IMR-90 (cell line): ENCODE data around the gene CDX4. TPM values are rescaled to one million over a fixed set of nuclear protein-coding genes. Genes with fewer than 3 reads are reported as not detected.

ENCODE experiments used
- ATAC-seq: fragments of 200-7000 bp; cut with Tn5 transposase; 2 replicates; pipeline ENCODE4 v1.9.1; 2020; ENCODE audit warnings: low read depth, mild to moderate bottlenecking, moderate library complexity
- BruUV-seq: library from RNA; stranded (reverse); fragments of 400-500 nt; replicated peaks from 2 replicates; lab custom pipeline; 2021; lab: Mats Ljungman, UMichigan
- CTCF ChIA-PET: fragments of 300-600 bp; formaldehyde crosslinking; extraction: SDS; loops from one replicate; lab custom pipeline; 2021; ENCODE audit warnings: antibody characterized with exemption; lab: Yijun Ruan, JAX
- POLR2A ChIA-PET: fragments of 300-600 bp; sonication (Branson Sonifier 250); formaldehyde crosslinking; loops from one replicate; lab custom pipeline; 2022; ENCODE audit warnings: antibody characterized with exemption; ENCODE audit not compliant: unreplicated experiment; lab: Charles Lee
- DNase-seq: peaks from one replicate; pipeline ENCODE4 v3.0.0; 2013
- H2AFZ ChIP-seq: replicated peaks from 2 replicates; pipeline ENCODE3; 2013; ENCODE audit warnings: low read length, mild to moderate bottlenecking; ENCODE audit not compliant: poor library complexity
- H2AK5ac ChIP-seq: 2 replicates; pipeline ENCODE4 v1.6.1; 2013; ENCODE audit warnings: low read depth, low read length, inconsistent platforms
- H2AK9ac ChIP-seq: replicated peaks from 2 replicates; pipeline ENCODE3; 2013; ENCODE audit warnings: mild to moderate bottlenecking, low read depth, low read length, moderate library complexity; ENCODE audit not compliant: poor library complexity
- H2BK120ac ChIP-seq: 2 replicates; pipeline ENCODE4 v1.6.1; 2013; ENCODE audit warnings: low read depth, low read length, inconsistent platforms
- H2BK15ac ChIP-seq: 3 replicates; pipeline ENCODE4 v1.6.1; 2013; ENCODE audit warnings: low read depth, low read length, inconsistent platforms
- H2BK20ac ChIP-seq: 2 replicates; pipeline ENCODE4 v1.6.1; 2013; ENCODE audit warnings: low read depth, mild to moderate bottlenecking, inconsistent platforms, low read length, moderate library complexity
- H2BK5ac ChIP-seq: 2 replicates; pipeline ENCODE4 v1.6.1; 2013; ENCODE audit warnings: mild to moderate bottlenecking, low read depth, low read length, inconsistent platforms; ENCODE audit not compliant: poor library complexity, severe bottlenecking
- H3K14ac ChIP-seq: replicated peaks from 2 replicates; pipeline ENCODE4 v1.6.1; 2013; ENCODE audit warnings: low read depth, low read length, inconsistent platforms
- H3K18ac ChIP-seq: 2 replicates; pipeline ENCODE4 v1.6.1; 2013; ENCODE audit warnings: low read depth, low read length, control low read depth
- H3K23ac ChIP-seq: 2 replicates; pipeline ENCODE4 v1.6.1; 2013; ENCODE audit warnings: low read depth, low read length, inconsistent platforms
- H3K27ac ChIP-seq: 2 replicates; pipeline ENCODE4 v1.5.1; 2013; ENCODE audit warnings: mild to moderate bottlenecking, control low read depth, low read length; ENCODE audit not compliant: insufficient read depth
- H3K27me3 ChIP-seq: 2 replicates; pipeline ENCODE4 v1.6.1; 2013; ENCODE audit warnings: low read length; ENCODE audit not compliant: control insufficient read depth, insufficient read depth
- H3K36me3 ChIP-seq: 2 replicates; pipeline ENCODE4 v1.6.1; 2013; ENCODE audit warnings: low read length, mixed read lengths; ENCODE audit not compliant: control insufficient read depth, insufficient read depth
- H3K4ac ChIP-seq: 2 replicates; pipeline ENCODE4 v1.6.1; 2013; ENCODE audit warnings: low read depth, low read length, inconsistent platforms
- H3K4me1 ChIP-seq: 2 replicates; pipeline ENCODE4 v1.6.1; 2013; ENCODE audit warnings: low read length, mixed read lengths; ENCODE audit not compliant: control insufficient read depth, insufficient read depth
- H3K4me2 ChIP-seq: 2 replicates; pipeline ENCODE4 v1.6.1; 2013; ENCODE audit warnings: low read depth, mild to moderate bottlenecking, control low read depth, low read length, moderate library complexity
- H3K4me3 ChIP-seq: 2 replicates; pipeline ENCODE4 v1.5.1; 2013; ENCODE audit warnings: low read depth, mild to moderate bottlenecking, control low read depth, low read length, moderate library complexity; ENCODE audit not compliant: insufficient read depth
- H3K56ac ChIP-seq: 2 replicates; pipeline ENCODE4 v1.6.1; 2013; ENCODE audit warnings: low read length, inconsistent platforms; ENCODE audit not compliant: insufficient read depth; ENCODE audit errors: extremely low read depth
- H3K79me1 ChIP-seq, 2 experiments: 2 replicates each; pipeline ENCODE4 v1.6.1; 2013; ENCODE audit warnings: low read length in 2 of 2, inconsistent platforms in 1 of 2, low read depth in 1 of 2
- H3K9ac ChIP-seq: 2 replicates; pipeline ENCODE4 v1.6.1; 2013; ENCODE audit warnings: low read depth, low read length, control low read depth
- H3K9me1 ChIP-seq: 2 replicates; pipeline ENCODE4 v1.6.1; 2013; ENCODE audit warnings: low read length, inconsistent platforms; ENCODE audit not compliant: insufficient read depth
- H3K9me3 ChIP-seq: 2 replicates; pipeline ENCODE4 v1.6.1; 2013; ENCODE audit warnings: low read length; ENCODE audit not compliant: control insufficient read depth, insufficient read depth
- H4K20me1 ChIP-seq: 2 replicates; pipeline ENCODE4 v1.6.1; 2013; ENCODE audit warnings: low read length, inconsistent platforms; ENCODE audit not compliant: insufficient read depth
- H4K5ac ChIP-seq: 2 replicates; pipeline ENCODE4 v1.6.1; 2013; ENCODE audit warnings: mild to moderate bottlenecking, low read depth, low read length, control low read depth
- H4K8ac ChIP-seq, 2 experiments: 2 replicates each; pipeline ENCODE4 v1.6.1; 2013; ENCODE audit warnings: low read depth in 2 of 2, low read length in 2 of 2, control low read depth in 1 of 2, inconsistent platforms in 1 of 2
- H4K91ac ChIP-seq: 2 replicates; pipeline ENCODE4 v1.6.1; 2013; ENCODE audit warnings: low read depth, low read length, inconsistent platforms; ENCODE audit not compliant: insufficient read depth
- BHLHE40 ChIP-seq: fragments of 150-350 bp; IDR thresholded peaks from 2 replicates; pipeline ENCODE4 v1.6.1; 2016; ENCODE audit warnings: mild to moderate bottlenecking, low read depth, low read length
- CEBPB ChIP-seq: IDR thresholded peaks from 2 replicates; pipeline ENCODE4 v1.6.1; 2012; ENCODE audit warnings: low read depth, low read length, improper control_type of control experiment
- CHD1 ChIP-seq: IDR thresholded peaks from 2 replicates; pipeline ENCODE4 v1.6.1; 2012; ENCODE audit warnings: low read depth, low read length, improper control_type of control experiment
- FOS ChIP-seq: fragments of 150-350 bp; IDR thresholded peaks from 2 replicates; pipeline ENCODE4 v1.6.1; 2016; ENCODE audit warnings: low read depth, low read length
- MAFK ChIP-seq: IDR thresholded peaks from 2 replicates; pipeline ENCODE4 v1.6.1; 2012; ENCODE audit warnings: low read depth, low read length, improper control_type of control experiment
- MAZ ChIP-seq: IDR thresholded peaks from 2 replicates; pipeline ENCODE4 v1.6.1; 2012; ENCODE audit warnings: low read depth, mild to moderate bottlenecking, low read length, improper control_type of control experiment, moderate library complexity, borderline replicate concordance
- MXI1 ChIP-seq: IDR thresholded peaks from 2 replicates; pipeline ENCODE4 v1.6.1; 2012; ENCODE audit warnings: low read depth, mild to moderate bottlenecking, low read length, moderate library complexity, borderline replicate concordance
- NFE2L2 ChIP-seq: fragments of 150-350 bp; IDR thresholded peaks from 2 replicates; pipeline ENCODE4 v1.6.1; 2016; ENCODE audit warnings: low read depth, mild to moderate bottlenecking, low read length
- POLR2A ChIP-seq: IDR thresholded peaks from 2 replicates; pipeline ENCODE4 v1.6.1; 2012; ENCODE audit warnings: mild to moderate bottlenecking, low read depth, low read length
- RAD21 ChIP-seq: IDR thresholded peaks from 2 replicates; pipeline ENCODE4 v1.6.1; 2012; ENCODE audit warnings: low read length, improper control_type of control experiment
- RCOR1 ChIP-seq: IDR thresholded peaks from 2 replicates; pipeline ENCODE4 v1.6.1; 2012; ENCODE audit warnings: mild to moderate bottlenecking, low read length, improper control_type of control experiment; ENCODE audit not compliant: insufficient replicate concordance
- RFX5 ChIP-seq: IDR thresholded peaks from 2 replicates; pipeline ENCODE4 v1.8.0; 2012; ENCODE audit warnings: low read depth, mild to moderate bottlenecking, low read length, moderate library complexity
- WGBS, 2 experiments: methylation state at CpG; one replicate each; pipeline versions ENCODE4 v1.1.5 to v1.1.7; 2013; ENCODE audit warnings: missing lambda C conversion rate in 2 of 2; ENCODE audit not compliant: insufficient read length in 1 of 2; ENCODE audit errors: extremely low coverage in 2 of 2; 5-methylcytosine and 5-hydroxymethylcytosine counted together
- dilution Hi-C: fragments of 300-500 bp; cut with HindIII; formaldehyde crosslinking; loops from one replicate; pipeline ENCODE4 v1.14.3; 2018; ENCODE audit warnings: low sequenced_read_pairs; ENCODE audit not compliant: unreplicated experiment
- in situ Hi-C: fragments of 300-500 bp; cut with MboI; formaldehyde crosslinking; loops from 3 replicates; pipeline ENCODE4 v1.14.3; 2019; ENCODE audit warnings: low sequenced_read_pairs, inconsistent platforms, mixed read lengths
- intact Hi-C: fragments of 100-400 bp; cut with micrococcal nuclease; formaldehyde crosslinking; loops from 2 replicates; pipeline ENCODE4 v1.10.0; 2022
- polyA plus RNA-seq, 3 experiments: library from polyadenylated mRNA; depleted of rRNA; stranded (reverse); fragments of >200 nt; gene quantifications; 2 replicates each; pipeline ENCODE4 v1.2.3, GENCODE V29; 2012; ENCODE audit warnings: low replicate concordance in 1 of 3
- total RNA-seq: library from RNA; depleted of rRNA; stranded (reverse); fragments of >200 nt; gene quantifications from 2 replicates; pipeline ENCODE4 v1.2.3, GENCODE V29; 2012
- TF ChIP-seq, protein P1 (sequence below): fragments of 150-350 bp; IDR thresholded peaks from 2 replicates; pipeline ENCODE4 v1.6.1; 2017; ENCODE audit warnings: mild to moderate bottlenecking, antibody characterized with exemption, low read length, low read depth

The CDX4 gene
- total and polyA plus RNA-seq, 2 of the 4 experiments (the other 2 are of a cell fraction) = not detected

GRCh38 chrX:73455171-73455570 lies 8.3 kb downstream of the CDX4 start:
- intact Hi-C loops (no loop called here), in situ Hi-C loops (no loop called here), dilution Hi-C loops (no loop called here)
- ChIA-PET POLR2A (no interaction called here), CTCF (interaction anchor here (0.5 kb wide), 1 partner anchor 53 kb away, joined by 4 read pairs; no protein-coding TSS in a partner anchor)
- no peak overlapping the region for H3K56ac ChIP-seq
- H2BK20ac ChIP-seq = no peak overlapping the region
- no TSS peak for BruUV-seq
- no peak overlapping the region for H3K14ac ChIP-seq
- no peak overlapping the region for H3K23ac ChIP-seq
- DNase-seq (no peak), ATAC-seq (no peak)
- no peaks in the 10 kb centered on the region for H3K9me1 ChIP-seq
- no peak overlapping the region for H2AFZ ChIP-seq
- no peak overlapping the region for H4K91ac ChIP-seq
- no peaks in the 10 kb centered on the region for H4K20me1 ChIP-seq
- no peak overlapping the region for H2BK120ac ChIP-seq
- TF ChIP-seq MAFK = no peak
- no peak for TF ChIP-seq MAZ
- TF ChIP-seq POLR2A = no peak
- TF ChIP-seq CEBPB = no peak
- no peak for TF ChIP-seq RAD21
- TF ChIP-seq, protein P1, sequence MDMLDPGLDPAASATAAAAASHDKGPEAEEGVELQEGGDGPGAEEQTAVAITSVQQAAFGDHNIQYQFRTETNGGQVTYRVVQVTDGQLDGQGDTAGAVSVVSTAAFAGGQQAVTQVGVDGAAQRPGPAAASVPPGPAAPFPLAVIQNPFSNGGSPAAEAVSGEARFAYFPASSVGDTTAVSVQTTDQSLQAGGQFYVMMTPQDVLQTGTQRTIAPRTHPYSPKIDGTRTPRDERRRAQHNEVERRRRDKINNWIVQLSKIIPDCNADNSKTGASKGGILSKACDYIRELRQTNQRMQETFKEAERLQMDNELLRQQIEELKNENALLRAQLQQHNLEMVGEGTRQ = no peak
- no peak for TF ChIP-seq RCOR1
- no peak for TF ChIP-seq BHLHE40
- no peak for TF ChIP-seq CHD1
- TF ChIP-seq NFE2L2 = no peak
- no peak for TF ChIP-seq FOS
- TF ChIP-seq MXI1 = no peak
- no peak for TF ChIP-seq RFX5
- H3K36me3 ChIP-seq = no peaks in the 10 kb centered on the region
- WGBS, 2 experiments = no CpG with 5 or more reads among the region's 1 CpG
- H2AK5ac ChIP-seq = no peak overlapping the region
- peaks cover 3% of the 10 kb centered on the region for H3K27me3 ChIP-seq
- H3K18ac ChIP-seq = no peak overlapping the region
- H2BK5ac ChIP-seq = no peak overlapping the region
- H3K9ac ChIP-seq = no peak overlapping the region
- H4K5ac ChIP-seq = no peak overlapping the region
- no peak overlapping the region for H2BK15ac ChIP-seq
- H3K79me1 ChIP-seq = no peaks in the 10 kb centered on the region
- no peak overlapping the region for H3K4ac ChIP-seq
- H3K4me2 ChIP-seq = no peak overlapping the region
- no peak overlapping the region for H3K27ac ChIP-seq
- no peaks in the 10 kb centered on the region for H3K9me3 ChIP-seq
- no peaks in the 10 kb centered on the region for H3K4me1 ChIP-seq
- no peak overlapping the region for H4K8ac ChIP-seq
- H3K4me3 ChIP-seq = no peak overlapping the region
- H2AK9ac ChIP-seq = no peak overlapping the region
